MM.1S (cell line): ENCODE data around the gene MCEE.

ENCODE experiments used
- EZH2 ChIP-seq: fragments of 300-600 bp; sonication (generic); optimal IDR thresholded peaks from 2 replicates; pipeline ENCODE3; 2017; ENCODE audit warnings: low read depth, mild to moderate bottlenecking, antibody characterized with exemption, low read length, mixed read lengths
- EZH2phosphoT487 ChIP-seq: fragments of 300-600 bp; sonication (generic); IDR thresholded peaks from 2 replicates; pipeline ENCODE4 v1.6.1; 2018; ENCODE audit warnings: antibody characterized with exemption, low read length
- TF ChIP-seq, protein P1 (sequence below): fragments of 300-600 bp; sonication (generic); IDR thresholded peaks from 2 replicates; pipeline ENCODE4 v1.5.1; 2016; ENCODE audit warnings: antibody characterized with exemption, low read length, mixed read lengths

- TF ChIP-seq EZH2phosphoT487 (no peak), EZH2 (no peak)
- TF ChIP-seq, protein P1, sequence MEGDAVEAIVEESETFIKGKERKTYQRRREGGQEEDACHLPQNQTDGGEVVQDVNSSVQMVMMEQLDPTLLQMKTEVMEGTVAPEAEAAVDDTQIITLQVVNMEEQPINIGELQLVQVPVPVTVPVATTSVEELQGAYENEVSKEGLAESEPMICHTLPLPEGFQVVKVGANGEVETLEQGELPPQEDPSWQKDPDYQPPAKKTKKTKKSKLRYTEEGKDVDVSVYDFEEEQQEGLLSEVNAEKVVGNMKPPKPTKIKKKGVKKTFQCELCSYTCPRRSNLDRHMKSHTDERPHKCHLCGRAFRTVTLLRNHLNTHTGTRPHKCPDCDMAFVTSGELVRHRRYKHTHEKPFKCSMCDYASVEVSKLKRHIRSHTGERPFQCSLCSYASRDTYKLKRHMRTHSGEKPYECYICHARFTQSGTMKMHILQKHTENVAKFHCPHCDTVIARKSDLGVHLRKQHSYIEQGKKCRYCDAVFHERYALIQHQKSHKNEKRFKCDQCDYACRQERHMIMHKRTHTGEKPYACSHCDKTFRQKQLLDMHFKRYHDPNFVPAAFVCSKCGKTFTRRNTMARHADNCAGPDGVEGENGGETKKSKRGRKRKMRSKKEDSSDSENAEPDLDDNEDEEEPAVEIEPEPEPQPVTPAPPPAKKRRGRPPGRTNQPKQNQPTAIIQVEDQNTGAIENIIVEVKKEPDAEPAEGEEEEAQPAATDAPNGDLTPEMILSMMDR: no peak
These were observed 7.4 kb downstream of the MCEE start for GRCh38 chr2:71122387-71123298.
